SK-N-MC (cell line): ENCODE results near the gene BTBD6.

Experiments used
- EZH2 ChIP-seq: fragments of 200-600 bp; sonication (generic); IDR thresholded peaks from one replicate; pipeline ENCODE4 v1.6.1; 2017; ENCODE audit warnings: antibody characterized with exemption
- FOXP2 ChIP-seq: optimal IDR thresholded peaks from 2 replicates; pipeline ENCODE3; 2011; ENCODE audit warnings: mild to moderate bottlenecking, moderate library complexity; ENCODE audit not compliant: insufficient read depth; ENCODE audit errors: extremely low read length, control extremely low read depth
- POLR2AphosphoS5 ChIP-seq: IDR thresholded peaks from 2 replicates; pipeline ENCODE4 v1.6.1; 2012; ENCODE audit warnings: mild to moderate bottlenecking, low read depth, low read length, borderline replicate concordance

- TF ChIP-seq POLR2AphosphoS5 (no peak), EZH2 (no peak), FOXP2 (no peak)
Observed at GRCh38 chr14:105209091-105209490, 39.2 kb upstream of the BTBD6 start.
